GM12891 (cell line): ENCODE measurements around the gene FOXD4L6.
"Not testable (repeated sequence)": the region's sequence is repeated elsewhere in the genome, so short reads cannot be mapped to it uniquely, and the experiment has no call there.

Source experiments
- POLR2A ChIP-seq: IDR thresholded peaks from 2 replicates; pipeline ENCODE4 v1.6.1; 2011; ENCODE audit warnings: low read depth, low read length, control low read depth
- POLR2AphosphoS5 ChIP-seq: IDR thresholded peaks from 2 replicates; pipeline ENCODE4 v1.6.1; 2011; ENCODE audit warnings: low read depth, low read length, control low read depth

- not testable (repeated sequence) for TF ChIP-seq POLR2A, POLR2AphosphoS5
These were observed 46.5 kb upstream of the FOXD4L6 start for GRCh38 chr9:41174994-41175393.
